ENCODE measurements around the gene STARD3. TPM values are rescaled to one million over a fixed set of nuclear protein-coding genes. Genes with fewer than 3 reads are reported as not detected.

STARD3 gene
- total and polyA plus RNA-seq, 2 donors (not counting 3 experiments of a cell fraction or from before 2014, with no cell fraction given), result 51.0 to 75.7 TPM

GRCh38 chr17:39628655-39629493 is 8.1 kb upstream of the STARD3 start:
- ChIA-PET CTCF (interaction anchor here (1.0 to 1.9 kb wide), 6 partner anchors 9 to 102 kb away, joined by 3 to 8 read pairs (median 4); partner anchors contain the start of gene PNMT), POLR2A (no interaction called here)
- H3K9me1 ChIP-seq (replicated peaks; ENCODE audit: control insufficient read depth, extremely low read depth, insufficient read depth, low read length), result no peaks in the 10 kb centered on the region
- dilution Hi-C loops (cut with MboI; ENCODE audit: extremely low pct_ligation_motif_present, low sequenced_read_pairs) (no loop called here), intact Hi-C loops (cut with micrococcal nuclease) (loop anchor here (10.0 kb wide), 1 partner anchor 326 kb away; no protein-coding TSS in a partner anchor)
- no peak for DNase-seq (ENCODE audit: low read depth, low spot score)
- H3K79me2 ChIP-seq (ENCODE audit: control insufficient read depth, insufficient read depth, low read length), result no peaks in the 10 kb centered on the region
- no peak overlapping the region for H2AFZ ChIP-seq (ENCODE audit: low read depth, low read length)
- H3K27ac ChIP-seq (ENCODE audit: insufficient read depth, low read depth, low read length), result no peak overlapping the region
- BruUV-seq (replicated peaks), result no TSS peak
- no peaks in the 10 kb centered on the region for H3K4me1 ChIP-seq (ENCODE audit: control insufficient read depth, extremely low read depth, insufficient read depth, low read length)
- no peak for FAIRE-seq
- no peak overlapping the region for H3K4me3 ChIP-seq (replicated peaks in 1 of 3; ENCODE audit: insufficient read depth in 1 of 3, low read depth in 1 of 3, low read length in 3 of 3)
- no peak for TF ChIP-seq POLR2AphosphoS5 (IDR thresholded peaks at IDR 0.05; ENCODE audit: insufficient read depth, low read depth, low read length)
- TF ChIP-seq EZH2 (IDR thresholded peaks at IDR 0.05; ENCODE audit: borderline replicate concordance, low read depth, low read length, severe bottlenecking), result no peak
- no peak for TF ChIP-seq MYC (IDR thresholded peaks at IDR 0.05; ENCODE audit: low read depth, low read length)
- TF ChIP-seq JUN (IDR thresholded peaks at IDR 0.05; ENCODE audit: borderline replicate concordance, insufficient read depth, insufficient read length, low read depth), result no peak
- no peak overlapping the region for H3K9ac ChIP-seq (replicated peaks; ENCODE audit: extremely low read depth, insufficient read depth, low read length)
- no peak overlapping the region for H3K4me2 ChIP-seq (ENCODE audit: insufficient read depth, low read length)
- H4K20me1 ChIP-seq (replicated peaks; ENCODE audit: control insufficient read depth, extremely low read depth, insufficient read depth, low read length), result no peaks in the 10 kb centered on the region
- H3K27me3 ChIP-seq (ENCODE audit: control insufficient read depth in 2 of 2, insufficient read depth in 2 of 2, low read length in 2 of 2), result peaks cover 56 to 64% of the 10 kb centered on the region in 2 experiments
- no peaks in the 10 kb centered on the region for H3K9me3 ChIP-seq (replicated peaks; ENCODE audit: control insufficient read depth, insufficient read depth, low read length)
- no peaks in the 10 kb centered on the region for H3K36me3 ChIP-seq (ENCODE audit: control insufficient read depth in 2 of 2, extremely low read depth in 1 of 2, insufficient read depth in 2 of 2, low read length in 2 of 2)

GRCh38 chr17:39629494-39629880 is 7.5 kb upstream of the STARD3 start:
- H3K4me1 ChIP-seq (ENCODE audit: control insufficient read depth, extremely low read depth, insufficient read depth, low read length), result no peaks in the 10 kb centered on the region
- no peak overlapping the region for H2AFZ ChIP-seq (ENCODE audit: low read depth, low read length)
- no peak overlapping the region for H3K4me2 ChIP-seq (ENCODE audit: insufficient read depth, low read length)
- peaks cover 55 to 64% of the 10 kb centered on the region in 2 experiments for H3K27me3 ChIP-seq (ENCODE audit: control insufficient read depth in 2 of 2, insufficient read depth in 2 of 2, low read length in 2 of 2)
- H3K9me1 ChIP-seq (replicated peaks; ENCODE audit: control insufficient read depth, extremely low read depth, insufficient read depth, low read length), result no peaks in the 10 kb centered on the region
- H3K4me3 ChIP-seq (replicated peaks in 1 of 3; ENCODE audit: insufficient read depth in 1 of 3, low read depth in 1 of 3, low read length in 3 of 3), result no peak overlapping the region
- H3K79me2 ChIP-seq (ENCODE audit: control insufficient read depth, insufficient read depth, low read length), result no peaks in the 10 kb centered on the region
- ChIA-PET CTCF (interaction anchor here (1.5 to 6.4 kb wide), 3 partner anchors 9 to 40 kb away, joined by 3 to 141 read pairs (median 4); partner anchors contain the start of gene PNMT), POLR2A (no interaction called here)
- no TSS peak for BruUV-seq (replicated peaks)
- no peak overlapping the region for H3K9ac ChIP-seq (replicated peaks; ENCODE audit: extremely low read depth, insufficient read depth, low read length)
- dilution Hi-C loops (cut with MboI; ENCODE audit: extremely low pct_ligation_motif_present, low sequenced_read_pairs), result no loop called here
- TF ChIP-seq EZH2 (IDR thresholded peaks at IDR 0.05; ENCODE audit: borderline replicate concordance, low read depth, low read length, severe bottlenecking) (no peak), POLR2A (IDR thresholded peaks at IDR 0.05; ENCODE audit: low read depth, low read length) (no peak), GATA2 (IDR thresholded peaks at IDR 0.05; ENCODE audit: insufficient read depth, insufficient read length, low read depth, low read length) (no peak), POLR2AphosphoS5 (IDR thresholded peaks at IDR 0.05; ENCODE audit: insufficient read depth, low read depth, low read length) (no peak), CTCF (IDR thresholded peaks at IDR 0.05; ENCODE audit: extremely low read depth in 1 of 2, insufficient read depth in 1 of 2, low read depth in 1 of 2, low read length in 2 of 2) (no peak), FOS (IDR thresholded peaks at IDR 0.05; ENCODE audit: borderline replicate concordance, insufficient read depth, low read length) (no peak), MYC (IDR thresholded peaks at IDR 0.05; ENCODE audit: low read depth, low read length) (no peak), JUN (IDR thresholded peaks at IDR 0.05; ENCODE audit: borderline replicate concordance, insufficient read depth, insufficient read length, low read depth) (no peak)
- TF ChIP-seq, protein P1, sequence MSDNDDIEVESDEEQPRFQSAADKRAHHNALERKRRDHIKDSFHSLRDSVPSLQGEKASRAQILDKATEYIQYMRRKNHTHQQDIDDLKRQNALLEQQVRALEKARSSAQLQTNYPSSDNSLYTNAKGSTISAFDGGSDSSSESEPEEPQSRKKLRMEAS (IDR thresholded peaks at IDR 0.05; ENCODE audit: insufficient read depth, insufficient read length), result no peak
- H4K20me1 ChIP-seq (replicated peaks; ENCODE audit: control insufficient read depth, extremely low read depth, insufficient read depth, low read length), result no peaks in the 10 kb centered on the region
- H3K9me3 ChIP-seq (replicated peaks; ENCODE audit: control insufficient read depth, insufficient read depth, low read length), result no peaks in the 10 kb centered on the region
- DNase-seq (ENCODE audit: low read depth, low spot score) (no peak), FAIRE-seq (no peak)
- H3K27ac ChIP-seq (ENCODE audit: insufficient read depth, low read depth, low read length), result no peak overlapping the region
- no peaks in the 10 kb centered on the region for H3K36me3 ChIP-seq (ENCODE audit: control insufficient read depth in 2 of 2, extremely low read depth in 1 of 2, insufficient read depth in 2 of 2, low read length in 2 of 2)
- intact Hi-C loops (cut with micrococcal nuclease), result loop anchor here (10.0 kb wide), 1 partner anchor 325 kb away; no protein-coding TSS in a partner anchor

Data from endothelial cell of umbilical vein (primary cell).